GM19240 (cell line): ENCODE measurements around the gene FUT7.

Source experiments
- DNase-seq: peaks from one replicate; pipeline ENCODE4 v3.0.0; 2011; ENCODE audit warnings: low spot score; ENCODE audit not compliant: insufficient read length

The FUT7 gene, protein sequence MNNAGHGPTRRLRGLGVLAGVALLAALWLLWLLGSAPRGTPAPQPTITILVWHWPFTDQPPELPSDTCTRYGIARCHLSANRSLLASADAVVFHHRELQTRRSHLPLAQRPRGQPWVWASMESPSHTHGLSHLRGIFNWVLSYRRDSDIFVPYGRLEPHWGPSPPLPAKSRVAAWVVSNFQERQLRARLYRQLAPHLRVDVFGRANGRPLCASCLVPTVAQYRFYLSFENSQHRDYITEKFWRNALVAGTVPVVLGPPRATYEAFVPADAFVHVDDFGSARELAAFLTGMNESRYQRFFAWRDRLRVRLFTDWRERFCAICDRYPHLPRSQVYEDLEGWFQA

DNA sequence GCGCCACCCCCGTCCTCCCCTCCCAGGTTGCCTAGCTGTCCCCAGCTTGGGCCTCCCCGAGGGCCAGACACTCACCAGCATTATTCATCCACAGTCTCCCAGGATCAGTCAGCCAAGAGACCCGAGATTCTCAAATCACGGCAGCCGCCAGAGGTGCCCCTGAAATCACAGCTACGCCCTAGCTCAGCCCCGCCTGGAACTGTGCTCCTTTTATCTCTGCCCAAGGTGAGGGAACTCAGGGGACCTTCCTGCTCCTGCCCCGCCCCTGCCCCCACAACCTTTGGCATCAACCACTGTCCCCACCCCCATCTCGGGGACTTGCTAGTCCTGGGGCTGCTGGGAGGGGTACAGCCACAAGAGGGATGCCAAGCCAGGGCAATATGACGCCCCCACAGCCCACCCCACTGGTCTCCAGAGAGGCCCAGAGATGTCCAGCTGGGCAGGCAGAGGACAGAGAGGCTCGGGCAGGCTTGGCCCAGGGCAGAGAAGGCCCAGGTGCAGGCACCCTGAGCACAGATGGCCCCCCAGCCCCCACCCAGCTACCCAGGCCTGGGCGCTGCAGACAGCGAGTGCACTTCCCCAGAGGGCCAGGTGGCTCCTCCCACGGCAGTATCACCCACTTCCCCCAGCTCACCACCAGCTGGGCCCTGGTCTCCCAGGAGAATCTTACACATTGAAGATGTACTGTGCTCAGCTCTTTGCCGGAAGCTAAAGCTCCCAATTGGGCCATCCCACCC lies at the start of gene FUT7:
Gene FUT7, minus strand, starts transcription at position 185 of the 737 bp plus-strand sequence. Its CDS starts 97 bp downstream, at position 88.
- DNase-seq = no peak

- no peak for DNase-seq
These were observed 48.6 kb upstream of the FUT7 start for GRCh38 chr9:137080260-137081122.

GRCh38 chr9:137079401-137079787 lies 47.5 kb upstream of the FUT7 start:
- no peak for DNase-seq

- DNase-seq = no peak
These were observed 47.0 kb upstream of the FUT7 start for GRCh38 chr9:137078701-137079400.

DNA sequence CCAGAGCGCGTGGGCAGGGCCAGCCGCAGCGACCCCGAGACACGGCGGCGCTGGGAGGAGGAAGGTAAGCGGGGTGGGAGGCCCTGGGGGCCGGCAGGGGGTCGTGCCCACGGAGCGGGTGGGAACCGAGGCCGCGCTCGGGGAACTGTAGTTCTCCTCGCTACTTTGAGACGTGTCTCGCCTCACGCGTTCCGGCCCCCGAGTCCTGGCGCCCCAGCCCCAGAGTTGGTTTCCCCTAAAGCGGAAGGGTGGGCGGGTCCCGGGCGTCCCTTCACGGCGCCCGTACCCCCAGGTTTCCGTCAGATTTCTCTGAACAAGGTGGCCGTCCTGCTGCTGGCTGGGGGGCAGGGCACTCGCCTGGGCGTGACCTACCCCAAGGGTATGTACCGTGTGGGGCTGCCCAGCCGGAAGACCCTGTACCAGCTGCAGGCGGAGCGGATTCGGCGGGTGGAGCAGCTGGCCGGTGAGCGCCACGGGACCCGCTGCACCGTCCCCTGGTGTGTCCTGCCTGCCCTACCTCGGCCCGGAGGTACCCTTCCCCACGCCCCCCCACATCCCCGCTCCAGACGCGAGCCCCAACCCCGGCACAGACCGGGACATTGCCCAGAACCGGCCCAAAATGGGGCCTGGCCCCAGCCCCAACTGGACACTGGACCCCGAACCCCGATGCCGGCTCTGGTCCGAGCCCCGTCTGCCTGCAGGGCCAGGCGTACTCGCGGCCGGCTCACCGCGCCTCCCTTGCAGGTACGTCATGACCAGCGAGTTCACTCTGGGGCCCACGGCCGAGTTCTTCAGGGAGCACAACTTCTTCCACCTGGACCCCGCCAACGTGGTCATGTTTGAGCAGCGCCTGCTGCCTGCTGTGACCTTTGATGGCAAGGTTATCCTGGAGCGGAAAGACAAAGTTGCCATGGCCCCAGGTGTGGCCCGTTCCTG lies 46.1 kb upstream of the FUT7 start:
- DNase-seq = no peak

GRCh38 chr9:137077010-137077747 lies 45.3 kb upstream of the FUT7 start, which contains the start of gene UAP1L1:
UAP1L1 (plus strand) TSS chr9:137077517; CDS start chr9:137077533, 16 bp downstream.
- DNase-seq = no peak

DNA sequence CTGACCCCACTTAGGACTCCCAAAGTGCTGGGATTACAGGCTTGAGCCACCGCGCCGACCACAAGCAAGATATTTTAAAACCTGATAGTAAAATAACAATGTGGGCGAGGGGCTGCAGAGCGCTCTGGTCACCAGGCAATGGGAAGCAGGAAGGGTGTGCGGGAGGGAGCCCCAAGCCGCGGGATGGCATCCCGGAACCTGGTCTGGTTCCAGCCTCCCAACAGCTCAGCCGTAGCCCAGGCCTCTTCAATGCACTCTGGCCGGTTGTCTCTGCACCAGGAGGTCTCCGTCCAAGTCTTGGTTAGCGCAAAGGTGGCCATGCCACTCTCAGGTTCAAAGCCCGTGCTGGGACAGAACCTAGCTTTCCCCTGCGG lies 44.7 kb upstream of the FUT7 start:
- DNase-seq = no peak

- no peak for DNase-seq
These were observed 43.4 kb upstream of the FUT7 start for GRCh38 chr9:137075275-137075775.

DNA sequence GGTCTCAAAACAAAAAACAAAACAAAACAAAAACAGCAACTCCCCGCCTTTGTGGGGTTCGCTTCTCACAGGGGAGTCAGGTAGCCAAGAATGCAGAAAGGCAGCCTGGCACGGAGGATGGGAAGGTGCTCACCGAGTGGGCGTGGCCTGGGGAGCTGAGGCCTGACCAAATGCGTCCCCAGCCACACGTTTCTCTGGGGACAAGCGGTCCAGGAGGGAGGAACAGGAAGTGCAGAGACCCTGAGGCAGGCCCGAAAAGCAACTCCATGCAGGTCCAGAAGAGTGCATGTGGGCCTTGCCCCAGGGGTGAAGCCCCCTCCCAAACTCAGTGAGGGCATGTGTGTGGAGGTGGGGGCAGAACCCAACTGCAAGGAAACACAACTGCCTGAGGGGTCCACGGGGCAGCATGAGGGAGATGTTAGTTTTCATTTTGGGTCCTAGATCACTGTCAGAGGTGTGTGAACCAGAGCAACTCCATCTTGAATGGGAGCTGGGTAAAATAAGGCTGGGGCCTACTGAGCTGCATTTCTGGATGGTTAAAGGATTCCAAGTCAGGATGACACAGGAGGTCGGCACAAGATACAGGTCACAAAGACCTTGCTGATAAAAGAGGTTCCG lies 42.9 kb upstream of the FUT7 start:
- no peak for DNase-seq

GRCh38 chr9:137073992-137074399 lies 42.1 kb upstream of the FUT7 start:
- DNase-seq = no peak

GRCh38 chr9:137071282-137071681 lies 39.4 kb upstream of the FUT7 start:
- DNase-seq = no peak

DNA sequence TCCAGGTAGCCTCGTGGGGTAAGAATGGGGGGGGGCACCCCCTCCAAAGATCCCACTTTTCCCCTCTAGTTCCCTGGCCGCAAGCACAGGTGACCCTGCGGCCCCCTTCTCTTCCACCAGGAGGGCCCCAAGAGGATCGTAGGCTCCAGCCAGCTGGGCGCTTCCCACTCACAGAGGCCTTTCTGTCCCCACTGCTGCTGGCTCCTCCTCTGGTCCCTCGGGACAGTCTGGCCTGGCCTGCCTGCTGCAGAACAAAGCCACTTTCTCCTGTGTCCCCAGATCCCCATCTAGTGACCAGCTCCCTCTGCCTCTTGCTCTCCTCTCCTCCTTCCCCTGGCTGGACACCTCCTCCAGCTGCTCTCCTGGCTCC lies 39.0 kb upstream of the FUT7 start:
- DNase-seq = no peak

DNA sequence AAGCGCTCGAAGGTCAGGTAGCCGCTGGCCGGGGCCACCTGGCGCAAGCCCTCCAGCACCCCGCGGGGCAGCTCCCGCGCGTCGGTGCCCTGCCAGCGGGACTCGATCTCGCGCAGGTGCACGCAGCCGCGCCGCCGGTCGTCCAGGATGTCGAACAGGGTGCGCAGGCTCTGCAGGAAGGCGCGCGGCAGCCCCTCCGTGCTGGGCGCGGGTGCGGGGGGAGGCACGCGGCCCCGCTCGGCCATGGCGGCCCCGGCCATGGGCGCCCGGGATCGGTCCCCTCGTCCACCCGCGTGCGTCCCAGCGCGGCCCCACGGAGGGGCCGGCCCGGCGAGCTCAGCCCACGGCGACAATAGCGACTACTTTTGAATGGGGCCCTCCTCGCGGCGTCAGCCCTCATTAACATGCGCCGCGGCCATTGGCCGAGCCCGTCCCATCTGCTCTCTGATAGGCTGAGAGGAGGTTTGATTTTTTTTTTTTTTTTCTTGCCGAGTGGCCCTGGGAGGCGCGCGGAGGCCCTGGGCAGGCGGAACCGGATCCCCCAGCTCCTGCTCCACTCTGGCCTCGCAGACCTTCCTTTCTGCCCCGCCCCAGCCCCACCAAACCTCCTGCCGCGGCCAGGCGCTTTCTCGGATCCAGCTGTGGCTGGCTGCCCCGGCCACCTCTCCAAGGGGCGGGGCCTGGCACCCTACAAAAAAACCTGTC lies 38.5 kb upstream of the FUT7 start, which contains the start of gene SAPCD2:
Gene SAPCD2, minus strand, starts transcription at position 357 of the 705 bp plus-strand sequence. Its CDS starts 97 bp downstream, at position 260.
- peak; percentile 90 for DNase-seq

DNA sequence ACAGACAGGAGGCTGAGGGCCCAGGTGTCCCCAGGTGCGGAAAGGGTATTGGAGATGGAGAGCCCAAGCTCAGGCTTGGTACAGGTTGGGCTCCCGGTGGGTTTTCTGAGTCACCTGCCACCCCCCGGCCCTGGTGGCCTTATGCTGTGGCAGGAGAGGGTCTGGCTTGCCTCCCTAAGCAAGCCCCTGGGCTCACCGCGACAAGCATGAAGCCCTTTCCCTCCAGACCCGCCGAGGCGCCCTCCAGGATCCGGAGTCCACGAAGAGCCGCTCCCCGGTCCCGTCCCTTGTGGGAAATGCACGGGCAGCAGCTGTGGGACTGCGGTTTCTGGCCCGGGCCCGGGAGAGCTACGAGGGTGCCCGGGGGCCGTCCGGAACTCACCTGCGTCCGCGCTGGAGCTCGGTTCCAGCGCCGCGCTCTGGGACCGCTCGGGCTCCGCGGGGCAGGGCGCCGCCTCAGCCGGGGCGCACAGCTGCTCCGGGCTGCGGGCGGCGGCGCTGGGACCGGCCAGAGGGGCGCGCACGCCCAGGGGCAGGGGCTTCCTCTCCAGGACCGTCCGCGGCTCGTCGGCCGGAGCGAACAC lies 37.7 kb upstream of the FUT7 start:
- no peak for DNase-seq

DNA sequence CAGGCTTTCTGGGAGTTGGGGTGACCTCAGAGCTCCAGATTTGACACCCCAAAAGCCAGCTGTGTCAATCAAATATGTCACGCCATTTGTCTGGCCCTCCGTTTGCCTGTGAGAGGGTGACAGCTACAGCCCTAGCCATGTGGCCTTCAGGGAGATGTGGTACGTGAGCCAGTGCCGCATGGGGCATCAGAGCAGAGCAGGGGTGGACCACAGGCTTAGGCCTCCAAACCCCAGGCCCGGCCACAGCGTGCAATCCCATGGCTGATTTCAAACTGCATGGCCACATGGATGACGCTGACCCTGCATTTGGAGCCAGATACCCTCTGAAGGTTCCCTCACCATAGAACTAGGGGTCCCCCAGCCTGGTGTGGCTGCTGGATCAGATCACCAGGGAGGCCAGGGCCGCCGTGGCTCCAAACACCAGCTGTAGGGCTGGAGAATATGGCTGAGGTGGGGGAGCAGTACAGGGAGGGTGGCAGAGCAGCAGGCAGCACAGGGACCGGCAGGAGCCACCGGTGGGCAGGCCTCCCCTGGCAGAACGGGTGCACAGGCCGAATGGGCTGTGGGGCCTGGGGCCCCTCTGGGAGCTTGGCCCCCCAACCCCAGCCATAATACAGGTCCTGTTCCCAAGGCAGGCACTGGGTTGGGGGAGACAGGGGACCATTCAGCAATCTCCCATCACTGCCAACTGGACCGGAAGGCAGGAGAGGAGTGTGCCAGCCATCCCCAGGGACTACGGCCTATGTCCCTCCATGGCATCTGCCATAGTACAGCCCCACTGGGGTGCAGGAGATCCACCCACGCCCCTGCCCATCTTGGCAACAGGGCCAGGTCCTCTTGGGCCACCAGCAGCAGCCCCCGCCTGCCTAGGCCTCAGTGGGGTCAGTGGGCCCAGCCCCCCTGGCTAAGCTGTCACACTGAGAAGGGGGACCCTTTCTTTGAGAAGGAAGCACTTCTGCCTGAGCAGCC lies 36.9 kb upstream of the FUT7 start:
- no peak for DNase-seq

- peak; percentile 96 for DNase-seq
These were observed 36.1 kb upstream of the FUT7 start for GRCh38 chr9:137067860-137068538.
